ENCODE measurements around the gene PRB3.

Gene PRB3

GRCh38 chr12:11269607-11270006 is at the start of gene PRB3:
Gene PRB3, minus strand, starts transcription at chr12:11269707. Its CDS starts 38 bp downstream, at chr12:11269669.
- no peak for DNase-seq

DNA sequence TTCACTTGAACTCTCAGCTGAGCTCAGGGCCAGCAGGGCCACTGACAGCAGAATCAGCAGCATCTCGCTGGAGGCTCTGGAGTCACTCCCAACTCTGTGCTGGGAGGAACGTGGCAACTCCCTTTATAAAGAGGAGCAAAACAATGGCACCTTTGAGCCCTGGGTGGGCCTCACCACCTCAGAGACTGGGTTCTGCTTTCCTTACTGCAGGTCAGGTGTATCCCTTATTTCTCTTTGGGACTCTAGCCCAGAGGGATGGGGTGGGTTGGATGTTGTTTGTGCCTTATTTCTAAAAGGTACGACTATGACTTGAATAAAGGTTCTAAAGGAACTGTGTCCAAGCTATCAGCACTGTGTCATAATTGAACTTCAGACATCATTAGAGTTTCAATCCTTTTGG is 40.8 kb upstream of the PRB3 start, which contains the start of gene PRB4:
PRB4 (minus strand) TSS at position 101 of the 400 bp plus-strand sequence; CDS start at position 63, 38 bp downstream.
- DNase-seq: no peak

DNA sequence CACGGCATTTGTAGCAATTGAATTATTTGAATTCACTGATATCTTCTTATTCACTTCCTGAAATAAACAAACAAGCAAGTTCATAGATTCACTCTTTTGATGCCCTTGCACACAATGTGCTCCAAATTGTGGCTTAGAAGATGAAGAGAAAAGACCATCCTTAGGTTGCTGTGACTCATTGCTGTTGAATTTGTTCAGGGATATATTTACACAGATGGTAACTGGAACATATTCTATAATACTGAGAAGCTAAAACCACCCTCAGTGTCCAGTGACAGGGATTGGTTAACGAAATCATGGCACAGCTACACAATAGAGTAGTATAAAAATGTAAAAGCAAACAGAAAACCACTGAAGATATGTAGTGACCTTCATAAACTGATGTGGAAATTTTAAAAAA is 37.6 kb upstream of the PRB3 start:
- DNase-seq: no peak

GRCh38 chr12:11273449-11273848 is 3.9 kb upstream of the PRB3 start:
- DNase-seq: no peak

GRCh38 chr12:11264501-11264900 is 5.0 kb downstream of the PRB3 start:
- no peak for DNase-seq

- no peak for DNase-seq
These were observed 23.0 kb downstream of the PRB3 start for GRCh38 chr12:11246489-11246888.

DNA sequence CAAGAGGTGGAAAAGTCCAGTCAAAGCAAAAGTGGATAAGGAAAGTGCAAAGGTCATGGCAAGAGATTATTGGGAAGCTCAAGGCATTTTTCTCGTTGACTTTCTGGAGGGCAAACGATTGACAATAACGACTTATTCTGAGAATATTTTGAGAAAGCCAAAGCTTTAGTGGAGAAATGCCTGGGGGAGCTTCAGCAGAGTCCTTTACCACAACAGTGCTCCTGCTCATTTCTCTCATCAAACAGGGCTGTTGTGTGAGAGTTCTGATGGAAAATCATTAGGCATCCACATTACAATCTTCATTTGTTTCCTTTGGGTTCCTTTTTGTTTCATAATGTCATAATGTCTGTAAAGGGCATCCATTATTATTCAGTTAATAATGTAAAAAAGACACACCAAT is 26.9 kb downstream of the PRB3 start:
- no peak for DNase-seq

DNA sequence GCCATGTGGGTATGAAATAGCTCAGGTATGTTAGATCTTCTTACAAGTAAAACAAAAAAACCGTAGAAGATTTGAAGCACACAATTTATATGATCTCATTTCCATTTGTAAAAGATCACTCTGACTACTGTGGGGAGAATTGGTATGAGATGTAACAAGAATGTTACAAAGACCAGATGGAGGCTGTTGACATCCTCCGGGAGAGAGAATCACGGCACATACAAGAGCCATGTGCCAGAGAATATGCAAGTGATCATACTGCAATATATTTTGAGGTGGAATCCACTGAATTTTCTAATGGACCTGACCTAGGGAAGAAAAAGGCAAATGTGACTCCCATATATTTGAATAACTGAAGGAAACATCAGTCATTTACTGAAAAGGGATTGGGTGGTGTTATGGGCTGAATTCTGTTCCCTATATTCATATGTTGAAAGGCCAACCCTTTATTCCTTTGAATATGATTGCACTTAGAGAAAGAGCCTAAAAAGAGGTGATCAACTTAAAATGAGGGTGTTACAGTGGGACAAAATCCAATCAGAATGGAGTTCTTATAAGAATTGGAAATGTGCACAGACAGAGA is 29.1 kb downstream of the PRB3 start:
- DNase-seq: no peak

- DNase-seq: no peak
These were observed 31.2 kb downstream of the PRB3 start for GRCh38 chr12:11238275-11238674.

- no peak for DNase-seq
These were observed 36.0 kb downstream of the PRB3 start for GRCh38 chr12:11233532-11233931.

DNA sequence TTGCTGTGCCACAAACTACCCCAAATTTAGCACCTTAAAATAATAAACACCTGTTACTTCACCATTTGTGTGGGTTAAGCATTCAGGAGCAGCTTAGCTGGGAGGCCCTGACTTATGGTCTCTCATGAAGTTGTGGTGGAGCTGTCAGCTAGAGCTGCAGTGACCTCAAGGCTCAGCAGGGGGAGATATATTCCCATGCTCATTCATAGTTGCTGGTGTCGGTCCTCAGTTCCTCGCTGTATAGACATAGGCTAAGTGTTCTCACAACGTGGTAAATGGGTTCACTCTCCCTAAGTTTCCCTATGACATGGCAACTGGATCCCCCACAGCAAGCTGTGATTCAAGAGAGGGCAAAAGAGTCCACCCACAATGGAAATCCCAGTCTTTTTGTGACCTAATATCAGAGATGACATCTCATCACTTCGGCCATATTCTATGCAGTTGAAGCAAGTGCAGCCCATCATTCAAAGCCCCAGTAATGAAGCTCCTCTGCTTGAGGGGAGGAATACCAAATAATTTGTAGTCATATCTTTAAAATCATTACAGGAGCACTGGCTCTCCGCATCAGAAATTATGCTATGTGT is 41.1 kb downstream of the PRB3 start:
- peak; percentile 88 for DNase-seq

GRCh38 chr12:11227373-11227772 is 42.1 kb downstream of the PRB3 start:
- DNase-seq: no peak

All from islet precursor cell (in vitro differentiated cells).